MM.1S (cell line): ENCODE results near the gene RIPOR1.

Experiments
- EZH2 ChIP-seq: fragments of 300-600 bp; sonication (generic); optimal IDR thresholded peaks from 2 replicates; pipeline ENCODE3; 2017; ENCODE audit warnings: low read depth, mild to moderate bottlenecking, antibody characterized with exemption, low read length, mixed read lengths
- TF ChIP-seq, protein P1 (sequence below): fragments of 300-600 bp; sonication (generic); IDR thresholded peaks from 2 replicates; pipeline ENCODE4 v1.5.1; 2016; ENCODE audit warnings: antibody characterized with exemption, low read length, mixed read lengths

DNA sequence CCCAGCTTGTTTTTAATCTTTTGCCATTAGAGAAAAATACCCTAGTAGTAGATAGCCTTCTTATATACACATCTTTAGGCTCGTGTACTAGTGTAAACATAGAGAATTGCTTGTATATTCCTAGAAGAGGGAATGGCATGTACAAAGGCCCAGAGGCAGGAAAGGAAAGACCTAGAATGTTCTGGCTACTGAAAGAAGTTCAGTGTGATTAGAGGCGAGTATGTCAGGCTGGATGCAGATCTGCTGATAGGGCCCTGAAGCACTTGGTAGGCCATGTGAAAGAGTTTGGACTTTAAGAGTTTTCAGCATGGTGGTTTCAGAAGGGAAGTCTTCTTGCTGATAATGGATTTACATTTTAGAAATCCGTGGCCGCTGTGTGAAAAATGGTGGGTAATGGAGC lies 51.1 kb downstream of the RIPOR1 start:
- TF ChIP-seq, protein P1, sequence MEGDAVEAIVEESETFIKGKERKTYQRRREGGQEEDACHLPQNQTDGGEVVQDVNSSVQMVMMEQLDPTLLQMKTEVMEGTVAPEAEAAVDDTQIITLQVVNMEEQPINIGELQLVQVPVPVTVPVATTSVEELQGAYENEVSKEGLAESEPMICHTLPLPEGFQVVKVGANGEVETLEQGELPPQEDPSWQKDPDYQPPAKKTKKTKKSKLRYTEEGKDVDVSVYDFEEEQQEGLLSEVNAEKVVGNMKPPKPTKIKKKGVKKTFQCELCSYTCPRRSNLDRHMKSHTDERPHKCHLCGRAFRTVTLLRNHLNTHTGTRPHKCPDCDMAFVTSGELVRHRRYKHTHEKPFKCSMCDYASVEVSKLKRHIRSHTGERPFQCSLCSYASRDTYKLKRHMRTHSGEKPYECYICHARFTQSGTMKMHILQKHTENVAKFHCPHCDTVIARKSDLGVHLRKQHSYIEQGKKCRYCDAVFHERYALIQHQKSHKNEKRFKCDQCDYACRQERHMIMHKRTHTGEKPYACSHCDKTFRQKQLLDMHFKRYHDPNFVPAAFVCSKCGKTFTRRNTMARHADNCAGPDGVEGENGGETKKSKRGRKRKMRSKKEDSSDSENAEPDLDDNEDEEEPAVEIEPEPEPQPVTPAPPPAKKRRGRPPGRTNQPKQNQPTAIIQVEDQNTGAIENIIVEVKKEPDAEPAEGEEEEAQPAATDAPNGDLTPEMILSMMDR, result no peak
- TF ChIP-seq EZH2, result no peak
